NCI-H1436 (cell line): ENCODE measurements around the gene CNOT11.
A peak's percentile ranks its signal among the peaks of the same experiment; 100 is the strongest.

ENCODE experiments used
- DNase-seq: peaks from one replicate; lab custom pipeline; 2025; lab: John Stamatoyannopoulos, UW

The CNOT11 gene

GRCh38 chr2:101278925-101279324 is 26.2 kb downstream of the CNOT11 start:
- DNase-seq = no peak

GRCh38 chr2:101281482-101281881 is 28.8 kb downstream of the CNOT11 start:
- no peak for DNase-seq

- DNase-seq = no peak
These were observed 30.3 kb downstream of the CNOT11 start for GRCh38 chr2:101282980-101283379.

- DNase-seq = no peak
These were observed 34.0 kb downstream of the CNOT11 start for GRCh38 chr2:101286684-101287083.

GRCh38 chr2:101287303-101287702 is 34.6 kb downstream of the CNOT11 start:
- DNase-seq = no peak

GRCh38 chr2:101290711-101291110 is 38.0 kb downstream of the CNOT11 start:
- no peak for DNase-seq

GRCh38 chr2:101291973-101292372 is 39.3 kb downstream of the CNOT11 start:
- DNase-seq = no peak

- DNase-seq = no peak
These were observed 40.9 kb downstream of the CNOT11 start for GRCh38 chr2:101293544-101293943.

GRCh38 chr2:101294861-101295260 is 42.2 kb downstream of the CNOT11 start:
- no peak for DNase-seq

- no peak for DNase-seq
These were observed 43.2 kb downstream of the CNOT11 start for GRCh38 chr2:101295895-101296294.

GRCh38 chr2:101296371-101296770 is 43.7 kb downstream of the CNOT11 start:
- no peak for DNase-seq

GRCh38 chr2:101297383-101297782 is 44.7 kb downstream of the CNOT11 start:
- DNase-seq = no peak

- no peak for DNase-seq
These were observed 46.9 kb downstream of the CNOT11 start for GRCh38 chr2:101299604-101300003.

GRCh38 chr2:101300164-101300563 is 47.5 kb downstream of the CNOT11 start:
- DNase-seq = no peak

- DNase-seq = no peak
These were observed 48.1 kb downstream of the CNOT11 start for GRCh38 chr2:101300836-101301235.

- DNase-seq = no peak
These were observed 49.3 kb downstream of the CNOT11 start for GRCh38 chr2:101302016-101302415.

GRCh38 chr2:101303688-101304087 is 51.0 kb downstream of the CNOT11 start:
- no peak for DNase-seq

GRCh38 chr2:101305035-101305434 is 52.3 kb downstream of the CNOT11 start:
- DNase-seq = no peak

GRCh38 chr2:101305492-101306078 is 52.9 kb downstream of the CNOT11 start:
- DNase-seq = no peak

- no peak for DNase-seq
These were observed 53.7 kb downstream of the CNOT11 start for GRCh38 chr2:101306410-101306809.

- DNase-seq = no peak
These were observed 54.8 kb downstream of the CNOT11 start for GRCh38 chr2:101307503-101307902.

GRCh38 chr2:101307950-101308431 is 55.3 kb downstream of the CNOT11 start:
- DNase-seq = no peak

- DNase-seq = peak; percentile 82
These were observed 55.9 kb downstream of the CNOT11 start, which contains the start of gene RNF149 for GRCh38 chr2:101308432-101309210. TSS of gene RNF149 (minus strand) at chr2:101308701. CDS start at chr2:101308588, 113 bp downstream.
